ENCODE data around the gene MRGPRX2.

GRCh38 chr11:19092850-19093249, 32.3 kb upstream of the MRGPRX2 start:
- TF ChIP-seq MYC (CRISPR knock-in tag; IDR thresholded peaks at IDR 0.05; ENCODE audit: borderline replicate concordance) (no peak), PLRG1 (conservative IDR thresholded peaks at IDR 0.05) (no peak), RAD21 (CRISPR knock-in tag; IDR thresholded peaks at IDR 0.05) (no peak), ZNF484 (CRISPR knock-in tag; IDR thresholded peaks at IDR 0.05; ENCODE audit: borderline replicate concordance, low read depth) (no peak), FOXA3 (CRISPR knock-in tag; IDR thresholded peaks at IDR 0.05) (no peak), EZH2 (conservative IDR thresholded peaks at IDR 0.05; ENCODE audit: low read depth, low read length) (no peak), ZKSCAN1 (IDR thresholded peaks at IDR 0.05; ENCODE audit: low read length) (no peak), TCF12 (IDR thresholded peaks at IDR 0.05) (no peak), TCF12 (CRISPR knock-in tag; IDR thresholded peaks at IDR 0.05) (no peak), FIP1L1 (IDR thresholded peaks at IDR 0.05; ENCODE audit: borderline replicate concordance, insufficient read depth, low read depth, low read length) (no peak), ZNF615 (CRISPR knock-in tag; IDR thresholded peaks at IDR 0.05; ENCODE audit: borderline replicate concordance) (no peak), JUN (CRISPR knock-in tag; IDR thresholded peaks at IDR 0.05) (no peak)
